BE2C (cell line): ENCODE results near the gene DEDD2.

Source experiments
- DNase-seq: peaks from one replicate; pipeline ENCODE4 v3.0.0-alpha.2; 2020
- H3K27me3 ChIP-seq: fragments of 250-450 bp; sonication (Bioruptor Pico); 2 replicates; pipeline ENCODE4 v1.5.1; 2020; ENCODE audit warnings: mild to moderate bottlenecking
- H3K36me3 ChIP-seq: fragments of 250-450 bp; sonication (Bioruptor Pico); 2 replicates; pipeline ENCODE4 v1.5.1; 2020; ENCODE audit warnings: mild to moderate bottlenecking
- H3K4me1 ChIP-seq: fragments of 250-450 bp; sonication (Bioruptor Pico); 2 replicates; pipeline ENCODE4 v1.5.1; 2020
- H3K4me3 ChIP-seq: 2 replicates; pipeline ENCODE4 v1.5.1; 2011; ENCODE audit warnings: low read depth, low read length
- H3K9me3 ChIP-seq: fragments of 250-450 bp; sonication (Bioruptor Pico); 2 replicates; pipeline ENCODE4 v1.5.1; 2020
- CTCF ChIP-seq: IDR thresholded peaks from 2 replicates; pipeline ENCODE4 v1.5.1; 2012; ENCODE audit warnings: mild to moderate bottlenecking, low read depth, low read length

DEDD2 gene

GRCh38 chr19:42229855-42230351, 12.4 kb upstream of the DEDD2 start:
- no peak for DNase-seq
- Histone ChIP-seq H3K4me1 (no peaks in the 10 kb centered on the region), H3K36me3 (peaks cover 78% of the 10 kb centered on the region), H3K9me3 (no peaks in the 10 kb centered on the region), H3K27me3 (no peaks in the 10 kb centered on the region), H3K4me3 (no peak overlapping the region)
- TF ChIP-seq CTCF: no peak

DNA sequence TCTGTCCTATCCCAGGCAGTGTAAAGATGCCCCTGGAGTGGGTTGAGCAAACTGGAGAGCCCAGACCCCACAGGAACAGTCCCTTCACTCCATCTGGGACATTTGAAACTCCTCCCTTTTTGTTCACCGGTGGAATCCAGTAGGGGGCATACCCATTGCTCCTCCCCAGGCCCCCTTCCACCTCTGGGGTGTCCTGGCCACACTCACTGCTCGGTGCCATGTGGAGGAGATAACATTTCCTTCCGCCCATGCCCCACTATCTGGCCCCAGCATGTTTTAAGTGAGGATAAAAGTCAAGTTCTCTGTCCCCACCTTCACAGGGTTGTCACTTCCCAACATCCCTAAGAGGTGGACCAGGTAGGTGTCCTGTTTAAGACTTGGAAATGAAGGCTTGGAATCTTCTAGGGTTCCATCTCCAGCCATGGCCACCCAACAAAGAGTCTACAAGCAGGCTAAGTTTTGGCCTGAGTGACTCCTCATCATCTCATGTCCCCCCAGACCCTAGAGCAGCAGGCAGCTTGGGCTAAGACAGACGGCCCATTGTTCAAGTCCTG, 11.9 kb upstream of the DEDD2 start:
- Histone ChIP-seq H3K4me3 (no peak overlapping the region), H3K36me3 (peaks cover 79% of the 10 kb centered on the region), H3K9me3 (no peaks in the 10 kb centered on the region), H3K27me3 (no peaks in the 10 kb centered on the region), H3K4me1 (no peaks in the 10 kb centered on the region)
- no peak for DNase-seq
- no peak for TF ChIP-seq CTCF

- TF ChIP-seq CTCF: no peak
- Histone ChIP-seq H3K36me3 (peaks cover 76% of the 10 kb centered on the region), H3K9me3 (no peaks in the 10 kb centered on the region), H3K4me3 (no peak overlapping the region), H3K4me1 (no peaks in the 10 kb centered on the region), H3K27me3 (no peaks in the 10 kb centered on the region)
- DNase-seq: no peak
Observed at GRCh38 chr19:42228641-42229040, 11.2 kb upstream of the DEDD2 start.

DNA sequence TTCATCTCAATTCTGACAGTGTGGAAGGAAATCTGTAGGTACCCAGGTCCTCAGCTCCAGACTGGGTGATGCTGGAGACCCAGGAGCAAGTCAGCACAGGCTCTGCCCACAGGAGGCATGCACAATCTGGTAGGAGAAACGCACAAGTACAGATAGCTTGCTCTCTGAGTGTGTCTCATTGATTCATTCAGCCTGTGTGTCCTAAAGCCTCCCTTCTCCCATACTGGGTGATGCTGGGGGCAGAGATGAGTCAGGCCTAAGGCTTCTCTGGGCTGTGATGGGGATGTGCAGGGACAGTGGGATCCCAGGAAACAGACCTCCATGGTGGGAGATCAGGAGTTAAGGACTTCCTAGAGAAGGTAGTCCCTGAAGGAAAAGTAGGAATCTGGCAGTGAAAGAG, 9.4 kb upstream of the DEDD2 start:
- Histone ChIP-seq H3K4me1 (no peaks in the 10 kb centered on the region), H3K36me3 (peaks cover 70% of the 10 kb centered on the region), H3K9me3 (no peaks in the 10 kb centered on the region), H3K4me3 (no peak overlapping the region), H3K27me3 (no peaks in the 10 kb centered on the region)
- TF ChIP-seq CTCF: no peak
- DNase-seq: no peak

DNA sequence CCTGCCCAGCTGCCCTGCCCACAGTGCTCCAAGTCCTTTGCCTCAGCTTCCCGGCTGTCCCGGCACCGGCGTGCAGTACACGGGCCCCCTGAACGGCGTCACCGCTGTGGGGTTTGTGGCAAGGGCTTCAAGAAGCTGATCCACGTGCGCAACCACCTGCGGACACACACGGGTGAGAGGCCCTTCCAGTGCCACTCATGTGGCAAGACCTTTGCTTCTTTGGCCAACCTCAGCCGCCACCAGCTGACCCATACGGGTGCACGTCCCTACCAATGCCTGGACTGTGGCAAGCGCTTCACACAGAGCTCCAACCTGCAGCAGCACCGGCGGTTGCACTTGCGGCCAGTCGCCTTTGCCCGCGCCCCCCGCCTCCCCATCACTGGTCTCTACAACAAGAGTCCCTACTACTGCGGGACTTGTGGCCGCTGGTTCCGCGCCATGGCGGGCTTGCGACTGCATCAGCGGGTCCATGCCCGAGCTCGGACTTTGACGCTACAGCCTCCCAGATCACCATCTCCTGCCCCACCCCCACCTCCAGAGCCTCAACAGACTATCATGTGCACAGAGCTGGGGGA, 8.3 kb upstream of the DEDD2 start:
- H3K4me1 ChIP-seq: no peaks in the 10 kb centered on the region; the same call in 1 of the 2 replicates
- H3K27me3 ChIP-seq: no peaks in the 10 kb centered on the region
- TF ChIP-seq CTCF: no peak
- DNase-seq: no peak
- no peaks in the 10 kb centered on the region for H3K9me3 ChIP-seq
- H3K36me3 ChIP-seq: peaks cover 63% of the 10 kb centered on the region
- no peak overlapping the region for H3K4me3 ChIP-seq

DNA sequence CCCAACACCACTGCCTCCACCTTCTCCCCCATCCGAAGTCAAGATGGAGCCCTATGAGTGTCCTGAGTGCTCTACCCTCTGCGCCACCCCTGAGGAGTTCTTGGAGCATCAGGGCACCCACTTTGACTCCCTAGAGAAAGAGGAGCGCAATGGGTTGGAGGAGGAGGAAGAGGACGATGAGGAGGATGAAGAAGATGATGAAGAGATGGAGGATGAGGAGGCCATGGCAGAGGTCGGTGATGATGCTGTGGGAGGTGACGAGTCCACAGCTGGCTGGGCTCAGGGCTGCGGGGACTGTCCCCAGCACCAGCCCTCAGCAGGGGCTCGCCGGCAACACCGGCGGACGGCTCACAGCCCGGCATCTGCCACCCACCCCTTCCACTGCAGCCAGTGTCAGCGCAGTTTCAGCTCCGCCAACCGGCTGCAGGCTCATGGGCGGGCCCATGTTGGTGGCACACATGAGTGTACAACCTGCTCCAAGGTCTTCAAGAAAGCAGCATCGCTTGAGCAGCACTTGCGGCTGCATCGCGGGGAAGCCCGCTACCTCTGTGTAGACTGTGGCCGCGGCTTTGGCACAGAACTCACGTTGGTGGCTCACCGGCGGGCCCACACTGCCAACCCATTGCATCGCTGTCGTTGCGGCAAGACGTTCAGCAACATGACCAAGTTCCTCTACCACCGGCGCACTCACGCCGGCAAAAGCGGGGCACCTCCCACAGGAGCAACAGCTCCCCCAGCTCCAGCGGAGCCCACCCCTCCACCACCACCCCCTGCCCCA, 7.7 kb upstream of the DEDD2 start:
- DNase-seq: no peak
- H3K36me3 ChIP-seq: peaks cover 59% of the 10 kb centered on the region
- H3K4me3 ChIP-seq: no peak overlapping the region
- TF ChIP-seq CTCF: no peak
- H3K9me3 ChIP-seq: no peaks in the 10 kb centered on the region
- no peaks in the 10 kb centered on the region for H3K27me3 ChIP-seq
- no peaks in the 10 kb centered on the region; the same call in 1 of the 2 replicates for H3K4me1 ChIP-seq
